Activated T-cell treated with anti-CD3 and anti-CD28 coated beads, Interleukin-2, amount 50 U/mL, for 24 hours (primary cell): ENCODE results near the gene SLC5A2.
"Not testable (repeated sequence)": the region's sequence is repeated elsewhere in the genome, so short reads cannot be mapped to it uniquely, and the experiment has no call there.

Experiments used
- DNase-seq: peaks from one replicate; pipeline ENCODE4 v3.0.0-alpha.2; 2020
- H3K27ac Mint-ChIP-seq: 2 replicates; pipeline ENCODE4 v1.8.0; 2020; ENCODE audit warnings: mild to moderate bottlenecking, mixed read lengths
- H3K27me3 Mint-ChIP-seq: 2 replicates; pipeline ENCODE4 v1.8.0; 2020; ENCODE audit warnings: mixed read lengths
- H3K36me3 Mint-ChIP-seq: 2 replicates; pipeline ENCODE4 v1.8.0; 2020; ENCODE audit warnings: low read depth, mixed read lengths
- H3K4me1 Mint-ChIP-seq: 2 replicates; pipeline ENCODE4 v1.8.0; 2020; ENCODE audit warnings: low read depth, mixed read lengths
- H3K4me3 Mint-ChIP-seq: 2 replicates; pipeline ENCODE4 v1.8.0; 2020; ENCODE audit warnings: mild to moderate bottlenecking, moderate library complexity, mixed read lengths
- H3K9me3 Mint-ChIP-seq: 2 replicates; pipeline ENCODE4 v1.8.0; 2020; ENCODE audit warnings: mixed read lengths

The SLC5A2 gene

GRCh38 chr16:31489616-31490584 lies 7.0 kb downstream of the SLC5A2 start:
- peaks cover 43% of the 10 kb centered on the region for H3K36me3 Mint-ChIP-seq
- no peaks in the 10 kb centered on the region for H3K9me3 Mint-ChIP-seq

GRCh38 chr16:31491778-31492418 lies 9.0 kb downstream of the SLC5A2 start:
- H3K27me3 Mint-ChIP-seq = no peaks in the 10 kb centered on the region
- H3K4me3 Mint-ChIP-seq = no peak overlapping the region
- H3K36me3 Mint-ChIP-seq = peaks cover 60% of the 10 kb centered on the region
- no peaks in the 10 kb centered on the region for H3K9me3 Mint-ChIP-seq
- no peak for DNase-seq
- no peak overlapping the region for H3K27ac Mint-ChIP-seq
- H3K4me1 Mint-ChIP-seq = peaks cover 11% of the 10 kb centered on the region

More at GRCh38 chr16:31489616-31490584, 7.0 kb downstream of the SLC5A2 start:
- Mint-ChIP-seq H3K27ac (no peak overlapping the region), H3K4me3 (no peak overlapping the region), H3K4me1 (peaks cover 11% of the 10 kb centered on the region), H3K27me3 (no peaks in the 10 kb centered on the region)
- no peak for DNase-seq

- DNase-seq = no peak
- Mint-ChIP-seq H3K27me3 (no peaks in the 10 kb centered on the region), H3K4me3 (no peak overlapping the region), H3K9me3 (no peaks in the 10 kb centered on the region), H3K27ac (no peak overlapping the region), H3K4me1 (no peaks in the 10 kb centered on the region), H3K36me3 (peaks cover 78% of the 10 kb centered on the region)
These were observed 10.7 kb downstream of the SLC5A2 start for GRCh38 chr16:31493506-31494125.

GRCh38 chr16:31496670-31497069 lies 13.7 kb downstream of the SLC5A2 start:
- no peak for DNase-seq
- Mint-ChIP-seq H3K4me3 (no peak overlapping the region), H3K27me3 (no peaks in the 10 kb centered on the region), H3K27ac (no peak overlapping the region), H3K9me3 (no peaks in the 10 kb centered on the region), H3K4me1 (no peaks in the 10 kb centered on the region), H3K36me3 (peaks cover 82% of the 10 kb centered on the region)

- DNase-seq = no peak
- Mint-ChIP-seq H3K4me1 (peaks cover 4% of the 10 kb centered on the region), H3K4me3 (no peak overlapping the region), H3K36me3 (peaks cover 64% of the 10 kb centered on the region), H3K27ac (no peak overlapping the region), H3K9me3 (no peaks in the 10 kb centered on the region), H3K27me3 (no peaks in the 10 kb centered on the region)
These were observed 15.6 kb downstream of the SLC5A2 start for GRCh38 chr16:31498493-31498892.

DNA sequence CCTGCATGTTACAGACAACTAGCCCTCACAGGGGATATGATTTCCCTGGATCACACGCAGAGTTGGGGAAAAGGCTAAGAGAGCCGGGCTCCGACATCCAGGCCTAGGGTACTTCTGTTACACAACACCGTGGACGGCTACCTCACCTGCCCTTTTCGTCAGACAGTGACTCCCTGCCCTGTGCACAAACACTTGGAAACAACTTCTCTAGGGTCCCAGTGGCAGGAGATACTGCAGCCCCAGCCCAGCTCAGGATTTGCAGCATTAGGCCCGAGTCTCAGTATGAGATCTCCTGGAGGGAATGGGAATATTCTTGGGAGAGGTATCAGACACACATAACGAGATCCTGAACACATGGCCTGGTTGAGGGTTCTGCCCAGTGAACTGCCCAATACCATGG lies 17.0 kb downstream of the SLC5A2 start:
- H3K36me3 Mint-ChIP-seq = peaks cover 63% of the 10 kb centered on the region
- no peak for DNase-seq
- H3K4me3 Mint-ChIP-seq = no peak overlapping the region
- no peaks in the 10 kb centered on the region for H3K9me3 Mint-ChIP-seq
- peaks cover 12% of the 10 kb centered on the region for H3K4me1 Mint-ChIP-seq
- no peaks in the 10 kb centered on the region for H3K27me3 Mint-ChIP-seq
- no peak overlapping the region for H3K27ac Mint-ChIP-seq

GRCh38 chr16:31501226-31501965 lies 18.5 kb downstream of the SLC5A2 start:
- Mint-ChIP-seq H3K4me1 (peaks cover 26% of the 10 kb centered on the region), H3K27ac (no peak overlapping the region), H3K4me3 (no peak overlapping the region), H3K9me3 (no peaks in the 10 kb centered on the region), H3K36me3 (peaks cover 61% of the 10 kb centered on the region), H3K27me3 (no peaks in the 10 kb centered on the region)
- no peak for DNase-seq

DNA sequence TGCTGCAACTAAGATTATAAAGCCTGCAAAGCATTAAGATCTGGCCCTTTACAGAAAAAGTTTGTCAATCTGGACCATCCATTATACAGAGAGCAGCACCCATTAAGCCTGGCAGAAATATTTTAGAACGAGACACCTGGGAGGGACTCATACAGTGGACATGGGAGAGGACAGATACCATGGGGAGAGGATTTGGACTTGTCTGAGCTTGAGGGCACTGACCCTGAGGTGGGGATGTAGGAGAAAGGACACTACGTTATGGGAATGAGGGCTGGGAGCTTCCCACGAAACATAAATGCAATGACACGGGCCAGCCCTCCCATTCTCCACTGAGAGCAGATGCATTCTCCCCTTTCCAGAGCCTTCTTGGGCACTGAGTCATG lies 19.0 kb downstream of the SLC5A2 start:
- no peak for DNase-seq
- Mint-ChIP-seq H3K27ac (no peak overlapping the region), H3K4me3 (no peak overlapping the region), H3K36me3 (peaks cover 59% of the 10 kb centered on the region), H3K9me3 (no peaks in the 10 kb centered on the region), H3K27me3 (no peaks in the 10 kb centered on the region), H3K4me1 (peaks cover 32% of the 10 kb centered on the region)

DNA sequence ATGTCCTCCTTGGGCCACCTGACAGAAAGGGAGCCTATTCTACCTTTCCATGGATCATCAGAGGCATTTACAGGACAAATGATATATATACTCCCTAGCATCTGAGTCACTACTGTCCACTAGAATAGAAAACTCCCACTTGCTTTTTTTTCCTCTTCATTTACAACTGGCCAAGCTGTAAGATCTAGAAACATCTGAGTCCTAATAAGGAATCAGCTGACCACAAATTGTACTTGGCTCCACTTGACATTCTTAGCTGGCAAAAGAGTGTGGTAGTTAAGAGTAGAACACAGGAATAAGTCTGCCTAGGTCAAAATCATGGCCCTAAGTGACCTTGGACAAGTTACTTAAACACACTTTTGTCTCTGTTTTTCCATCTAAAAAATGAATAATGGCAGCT lies 20.1 kb downstream of the SLC5A2 start:
- Mint-ChIP-seq H3K9me3 (no peaks in the 10 kb centered on the region), H3K4me3 (no peak overlapping the region), H3K27ac (no peak overlapping the region), H3K36me3 (peaks cover 59% of the 10 kb centered on the region), H3K27me3 (no peaks in the 10 kb centered on the region), H3K4me1 (peaks cover 38% of the 10 kb centered on the region)
- DNase-seq = no peak

DNA sequence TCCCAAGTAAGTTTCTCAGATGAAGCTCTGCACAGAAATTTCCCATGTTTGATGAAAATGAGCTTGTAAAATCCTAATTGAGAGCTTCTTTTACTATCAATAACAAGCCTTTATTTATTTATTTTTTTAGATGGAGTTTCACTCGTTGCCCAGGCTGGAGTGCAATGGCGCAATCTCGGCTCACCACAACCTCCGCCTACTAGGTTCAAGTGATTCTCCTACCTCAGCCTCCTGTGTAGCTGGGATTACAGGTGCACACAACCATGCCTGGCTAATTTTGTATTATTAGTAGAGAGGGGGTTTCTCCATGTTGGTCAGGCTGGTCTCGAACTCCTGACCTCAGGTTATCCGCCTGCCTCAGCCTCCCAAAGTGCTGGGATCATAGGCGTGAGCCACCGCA lies 20.6 kb downstream of the SLC5A2 start:
- H3K9me3 Mint-ChIP-seq, H3K27ac Mint-ChIP-seq, DNase-seq, H3K4me3 Mint-ChIP-seq, H3K27me3 Mint-ChIP-seq: not testable (repeated sequence)
- Mint-ChIP-seq H3K36me3 (peaks cover 58% of the 10 kb centered on the region), H3K4me1 (peaks cover 40% of the 10 kb centered on the region)

DNA sequence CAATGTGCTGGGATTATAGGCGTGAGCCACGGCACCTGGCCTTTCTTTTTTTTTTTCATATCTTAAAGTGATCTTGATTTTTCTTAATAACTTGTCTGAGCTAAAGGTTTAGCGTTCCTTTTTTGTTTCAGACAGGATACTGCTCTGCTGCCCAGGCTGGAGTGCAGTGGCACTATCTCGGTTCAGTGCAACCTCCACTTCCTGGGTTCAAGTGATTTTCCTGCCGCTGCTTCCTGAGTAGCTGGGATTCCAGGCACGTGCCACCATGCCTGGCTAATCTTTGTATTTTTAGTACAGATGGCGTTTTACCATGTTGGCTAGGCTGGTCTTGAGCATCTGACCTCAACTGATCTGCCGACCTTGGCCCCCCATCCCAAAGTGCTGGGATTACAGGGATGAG lies 21.2 kb downstream of the SLC5A2 start:
- Mint-ChIP-seq H3K27ac (peak overlapping the region; percentile 97), H3K27me3 (no peaks in the 10 kb centered on the region), H3K9me3 (no peaks in the 10 kb centered on the region), H3K4me3 (no peak overlapping the region), H3K36me3 (peaks cover 58% of the 10 kb centered on the region), H3K4me1 (peaks cover 46% of the 10 kb centered on the region)
- DNase-seq = no peak

DNA sequence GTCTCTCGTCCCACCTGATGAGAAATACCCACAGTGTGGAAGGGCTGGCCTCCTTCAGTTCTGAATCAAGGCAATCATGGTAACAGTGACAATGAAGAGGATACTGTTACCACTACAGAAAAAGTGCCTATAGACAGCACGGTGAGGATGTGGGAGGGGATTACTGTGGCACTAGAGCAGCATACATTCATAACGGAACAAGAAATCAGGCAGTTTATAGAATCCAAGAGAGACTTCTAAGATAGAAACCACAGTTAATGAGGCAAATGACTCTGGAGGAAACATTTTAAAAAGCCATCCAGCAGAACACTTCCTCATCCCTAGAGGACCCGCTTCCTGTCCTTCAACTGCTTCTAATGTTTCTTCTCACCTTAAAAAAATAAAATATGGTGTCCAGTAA lies 22.6 kb downstream of the SLC5A2 start:
- DNase-seq = no peak
- Mint-ChIP-seq H3K27ac (peak overlapping the region; percentile 97), H3K4me3 (peak overlapping the region; percentile 94), H3K9me3 (no peaks in the 10 kb centered on the region), H3K36me3 (peaks cover 48% of the 10 kb centered on the region), H3K4me1 (peaks cover 54% of the 10 kb centered on the region), H3K27me3 (no peaks in the 10 kb centered on the region)

GRCh38 chr16:31507617-31507928 lies 24.6 kb downstream of the SLC5A2 start:
- no peaks in the 10 kb centered on the region for H3K27me3 Mint-ChIP-seq
- H3K4me1 Mint-ChIP-seq = peaks cover 55% of the 10 kb centered on the region

DNA sequence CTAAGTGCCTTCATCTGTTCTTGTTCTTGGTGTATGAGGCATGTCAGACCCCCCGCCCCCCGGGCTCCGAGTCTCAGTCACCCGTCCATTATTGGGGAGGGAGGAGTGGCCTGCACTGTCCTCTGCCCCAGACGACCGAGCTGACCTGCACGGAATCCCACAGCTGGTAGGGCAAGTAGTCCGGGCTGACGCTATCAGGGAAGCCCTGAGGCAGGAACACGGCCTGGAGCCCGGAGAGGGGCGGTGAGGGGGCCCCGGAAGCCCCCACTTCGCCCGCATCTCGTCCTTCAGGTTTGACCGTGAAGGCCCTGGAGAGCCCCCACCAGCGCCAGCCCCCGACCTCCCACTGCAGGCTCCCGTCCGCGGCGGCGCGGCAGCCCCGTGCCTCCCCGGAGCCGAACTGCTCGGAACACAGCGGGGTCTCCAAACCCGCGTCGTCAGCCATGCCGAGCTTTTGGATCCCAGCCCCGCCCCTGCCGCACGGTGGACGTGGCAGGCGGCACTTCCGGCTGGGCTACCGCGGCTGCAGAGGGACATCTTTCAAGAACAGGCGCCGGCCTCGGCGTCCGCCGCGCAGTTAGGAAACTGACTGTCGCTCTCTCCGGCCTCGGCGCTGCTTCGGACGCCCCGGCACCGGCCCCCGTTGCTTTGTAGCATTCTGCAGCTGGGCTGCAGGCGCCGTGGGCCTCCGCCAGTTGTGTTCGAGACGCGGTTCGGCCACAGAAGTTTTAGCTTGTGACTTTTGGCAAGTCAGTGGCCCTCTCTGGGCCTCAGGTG lies 25.2 kb downstream of the SLC5A2 start, which contains the start of gene RUSF1:
Gene RUSF1, minus strand, starts transcription at position 463 of the 777 bp plus-strand sequence. Its CDS starts 18 bp downstream, at position 445.
- Mint-ChIP-seq H3K4me1 (peaks cover 53% of the 10 kb centered on the region), H3K4me3 (peak within 1 kb of the TSS; percentile 94), H3K27ac (peak within 1 kb of the TSS; percentile 97), H3K27me3 (no peaks in the 10 kb centered on the region), H3K36me3 (peaks cover 44% of the 10 kb centered on the region), H3K9me3 (no peaks in the 10 kb centered on the region)
- DNase-seq = peak; percentile 91

More at GRCh38 chr16:31507617-31507928, 24.6 kb downstream of the SLC5A2 start:
- Mint-ChIP-seq H3K27ac (peak overlapping the region; percentile 97), H3K4me3 (peak overlapping the region; percentile 94), H3K36me3 (peaks cover 44% of the 10 kb centered on the region), H3K9me3 (no peaks in the 10 kb centered on the region)
- DNase-seq = no peak
